GM12874 (cell line): ENCODE measurements around the gene MAP3K2.

ENCODE experiments used
- TF ChIP-seq, protein P1 (sequence below): IDR thresholded peaks from 2 replicates; pipeline ENCODE4 v1.5.1; 2011; ENCODE audit warnings: low read depth, mild to moderate bottlenecking, control low read depth, low read length, moderate library complexity; ENCODE audit not compliant: insufficient read depth

The MAP3K2 gene

DNA sequence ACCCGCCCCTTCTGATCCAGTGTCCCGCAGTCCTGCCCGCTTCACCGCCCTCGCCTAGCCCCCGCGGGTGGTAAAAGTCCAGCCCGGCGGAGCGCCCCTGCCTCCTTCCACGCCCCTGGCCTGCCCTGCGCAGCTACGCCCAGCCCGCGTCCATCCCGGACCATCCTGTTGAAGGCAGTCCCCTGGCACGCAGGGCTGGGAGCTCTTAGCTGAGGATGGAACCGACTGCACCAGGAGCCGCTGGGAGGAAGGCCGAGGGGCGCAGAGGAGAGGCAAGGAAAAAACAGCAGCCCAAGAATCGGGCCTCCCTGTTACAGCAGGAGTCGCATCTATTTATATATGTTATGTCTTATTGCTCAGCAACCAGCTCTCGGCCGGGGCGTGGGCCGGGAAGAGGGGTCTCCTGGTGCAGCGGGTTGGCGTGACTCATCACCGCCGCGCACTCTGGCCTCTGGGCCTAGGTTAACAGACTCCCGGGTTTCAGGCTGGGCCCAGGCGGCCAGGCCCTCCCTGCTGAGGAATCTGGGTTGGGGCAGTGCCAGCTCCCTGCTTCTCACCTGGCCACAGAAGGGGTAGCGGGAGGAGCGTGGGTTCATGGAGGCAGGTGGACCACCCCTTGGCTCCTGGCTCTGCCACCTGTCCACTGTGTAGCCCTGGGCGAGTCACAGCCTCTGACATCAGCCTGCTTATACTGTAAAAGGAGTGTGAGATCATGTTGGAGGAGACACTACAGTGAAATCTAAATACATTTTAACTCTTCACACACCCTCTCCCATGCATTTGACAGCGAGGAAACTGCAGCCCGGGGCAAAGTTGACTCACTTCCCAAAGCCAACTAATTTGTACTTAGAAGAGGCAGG lies 13.4 kb upstream of the MAP3K2 start:
- TF ChIP-seq, protein P1, sequence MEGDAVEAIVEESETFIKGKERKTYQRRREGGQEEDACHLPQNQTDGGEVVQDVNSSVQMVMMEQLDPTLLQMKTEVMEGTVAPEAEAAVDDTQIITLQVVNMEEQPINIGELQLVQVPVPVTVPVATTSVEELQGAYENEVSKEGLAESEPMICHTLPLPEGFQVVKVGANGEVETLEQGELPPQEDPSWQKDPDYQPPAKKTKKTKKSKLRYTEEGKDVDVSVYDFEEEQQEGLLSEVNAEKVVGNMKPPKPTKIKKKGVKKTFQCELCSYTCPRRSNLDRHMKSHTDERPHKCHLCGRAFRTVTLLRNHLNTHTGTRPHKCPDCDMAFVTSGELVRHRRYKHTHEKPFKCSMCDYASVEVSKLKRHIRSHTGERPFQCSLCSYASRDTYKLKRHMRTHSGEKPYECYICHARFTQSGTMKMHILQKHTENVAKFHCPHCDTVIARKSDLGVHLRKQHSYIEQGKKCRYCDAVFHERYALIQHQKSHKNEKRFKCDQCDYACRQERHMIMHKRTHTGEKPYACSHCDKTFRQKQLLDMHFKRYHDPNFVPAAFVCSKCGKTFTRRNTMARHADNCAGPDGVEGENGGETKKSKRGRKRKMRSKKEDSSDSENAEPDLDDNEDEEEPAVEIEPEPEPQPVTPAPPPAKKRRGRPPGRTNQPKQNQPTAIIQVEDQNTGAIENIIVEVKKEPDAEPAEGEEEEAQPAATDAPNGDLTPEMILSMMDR, result no peak

DNA sequence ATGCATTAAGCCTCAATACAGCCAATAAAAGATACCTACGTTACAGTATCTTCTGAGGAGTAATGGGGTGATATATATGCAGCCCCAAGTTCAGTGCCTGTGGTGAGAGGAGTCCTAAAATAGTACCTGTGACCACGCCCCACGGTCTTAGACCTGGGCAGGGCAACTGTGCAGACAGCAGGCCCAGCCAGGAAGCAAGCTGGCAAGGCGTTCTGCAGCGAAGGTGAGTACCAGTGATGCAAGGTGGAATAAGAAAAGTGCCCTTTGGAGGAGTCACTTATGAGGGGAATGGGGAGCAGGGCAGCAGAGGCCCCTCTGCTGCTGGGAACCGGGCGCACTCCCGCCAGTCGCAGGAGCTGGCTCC lies 12.7 kb upstream of the MAP3K2 start:
- TF ChIP-seq, protein P1, result no peak

DNA sequence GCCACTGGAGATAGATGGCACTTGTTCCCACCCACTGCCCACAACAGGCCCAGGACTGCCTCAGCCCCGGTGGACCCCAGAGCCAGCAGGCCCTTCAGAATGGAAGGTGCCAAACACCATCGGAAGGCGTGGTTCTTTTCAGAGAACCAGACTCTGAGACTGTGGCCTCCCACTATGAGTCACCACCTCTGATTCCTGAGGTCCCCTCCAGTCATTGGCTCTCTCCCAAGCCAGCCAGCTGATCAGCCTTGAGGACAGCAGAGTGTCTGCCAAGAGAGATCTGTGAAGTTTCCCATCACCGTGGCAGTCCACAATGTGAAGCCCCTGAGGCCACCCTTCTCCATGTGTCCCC lies 10.4 kb upstream of the MAP3K2 start:
- TF ChIP-seq, protein P1, result no peak

DNA sequence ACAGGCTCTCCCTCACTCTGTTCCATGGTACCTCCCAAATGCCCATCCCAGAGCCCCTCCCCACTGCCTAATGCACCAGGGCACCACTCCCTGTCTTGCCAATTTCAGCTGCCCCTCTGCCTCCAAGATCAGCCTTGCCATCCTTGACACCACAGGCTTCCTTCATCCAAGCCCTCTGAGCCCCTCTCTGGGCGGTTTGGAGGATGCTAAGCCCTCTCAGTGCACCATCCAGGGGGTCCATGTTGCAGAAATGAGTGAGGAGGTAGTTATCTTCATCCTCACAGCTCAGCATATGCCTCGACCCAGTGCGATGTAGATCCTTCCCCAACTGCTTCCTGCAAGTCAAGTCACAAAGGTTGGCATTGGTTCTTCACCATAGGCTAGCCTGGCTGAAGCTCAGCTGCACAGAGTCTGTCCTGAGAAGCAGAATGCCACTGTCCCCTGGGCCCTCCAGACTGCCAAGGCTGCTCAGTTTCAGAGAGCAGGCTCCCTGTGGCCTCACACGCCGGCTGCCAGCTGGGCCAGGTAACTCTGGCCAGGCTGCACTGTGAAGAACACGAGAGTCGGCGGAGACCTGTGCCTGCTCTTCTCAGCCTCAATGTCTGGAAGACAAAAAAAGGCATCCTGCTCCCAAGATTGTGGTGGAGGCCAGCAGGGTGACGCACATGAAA lies 9.9 kb upstream of the MAP3K2 start:
- TF ChIP-seq, protein P1, result no peak

DNA sequence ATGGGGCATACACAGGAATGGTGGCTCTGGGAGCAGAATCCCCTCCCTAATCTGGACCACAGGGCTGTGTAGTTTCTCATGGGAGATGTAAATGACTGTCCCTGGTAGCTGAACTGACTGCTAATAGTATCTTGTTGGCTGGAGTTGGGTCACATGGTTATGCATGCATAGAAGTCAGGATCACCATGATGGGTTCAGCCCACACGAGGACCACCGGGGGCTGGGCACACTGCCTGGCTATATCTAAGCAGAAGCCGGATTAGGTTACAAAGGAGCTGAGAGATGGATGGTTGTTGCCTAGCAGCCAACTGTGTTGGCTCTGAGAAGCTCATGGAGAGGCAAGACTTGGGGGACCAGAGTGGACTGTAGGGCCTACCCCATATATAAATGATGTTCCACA lies 6.7 kb upstream of the MAP3K2 start:
- TF ChIP-seq, protein P1, result no peak

DNA sequence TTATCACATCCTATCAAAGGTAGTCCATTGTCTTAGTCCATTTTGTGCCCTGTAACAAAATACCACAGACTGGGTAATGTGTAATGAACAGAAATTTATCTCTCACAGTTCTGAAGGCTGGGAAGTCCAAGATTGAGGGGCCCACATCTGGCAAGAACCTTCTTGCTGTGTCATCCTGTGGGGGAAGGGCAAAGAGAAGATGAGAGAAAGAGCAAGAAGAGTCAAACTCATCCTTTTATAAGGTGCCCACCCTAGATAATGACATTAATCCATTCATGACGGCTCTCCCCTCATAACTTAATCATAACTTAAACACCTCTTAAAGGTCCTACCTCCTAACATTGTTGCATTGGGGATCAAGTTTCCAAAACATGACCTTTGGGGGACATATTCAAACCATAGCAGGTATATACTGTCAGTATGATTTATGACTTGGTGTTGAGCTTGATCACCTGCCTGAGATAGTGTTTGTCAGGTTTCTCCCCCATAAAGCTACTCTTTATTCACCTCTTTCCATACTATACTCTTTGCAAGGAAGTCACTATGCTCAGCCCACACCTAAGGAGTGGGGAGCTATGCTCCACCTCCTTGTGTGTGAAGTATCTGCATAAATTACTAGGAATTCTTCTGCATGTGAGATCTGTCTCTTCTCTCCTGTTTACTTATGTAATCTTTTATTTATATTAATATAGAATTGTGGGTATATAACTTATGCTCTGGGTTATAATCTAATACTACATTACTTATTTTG lies 5.2 kb upstream of the MAP3K2 start:
- TF ChIP-seq, protein P1, result no peak

DNA sequence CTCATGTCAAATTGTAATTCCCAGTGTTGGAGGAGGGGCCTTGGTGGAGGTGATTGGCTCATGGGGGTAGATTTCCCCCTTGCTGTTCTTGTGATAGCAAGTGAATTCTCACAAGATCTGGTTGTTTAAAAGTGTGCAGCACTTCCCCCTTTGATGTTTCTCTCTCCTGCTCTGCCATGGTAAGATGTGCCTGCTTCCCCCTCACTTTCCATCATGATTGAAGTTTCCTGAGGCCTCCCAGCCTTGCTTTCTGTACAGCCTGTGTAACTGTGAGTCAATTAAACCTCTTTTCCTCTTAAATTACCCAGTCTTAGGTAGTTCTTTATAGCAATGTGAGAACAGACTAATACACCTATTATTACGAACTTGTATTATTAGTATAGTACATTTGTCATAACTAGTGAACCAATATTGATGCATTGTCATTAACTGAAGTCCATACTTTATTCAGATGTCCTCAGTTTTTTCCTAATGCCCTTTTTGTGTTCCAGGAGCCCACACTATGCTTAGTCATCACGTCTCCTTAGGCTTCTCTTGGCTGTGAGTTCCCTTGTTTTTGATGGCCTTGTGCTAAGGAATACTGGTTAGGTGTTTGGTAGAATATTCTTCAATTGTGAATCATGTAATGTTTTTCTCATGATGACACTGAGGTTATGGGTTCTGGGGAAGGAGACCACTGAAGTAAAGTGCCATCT lies 4.5 kb upstream of the MAP3K2 start:
- TF ChIP-seq, protein P1, result no peak
